ENCODE results near the gene SDR42E1.

SDR42E1 gene

DNA sequence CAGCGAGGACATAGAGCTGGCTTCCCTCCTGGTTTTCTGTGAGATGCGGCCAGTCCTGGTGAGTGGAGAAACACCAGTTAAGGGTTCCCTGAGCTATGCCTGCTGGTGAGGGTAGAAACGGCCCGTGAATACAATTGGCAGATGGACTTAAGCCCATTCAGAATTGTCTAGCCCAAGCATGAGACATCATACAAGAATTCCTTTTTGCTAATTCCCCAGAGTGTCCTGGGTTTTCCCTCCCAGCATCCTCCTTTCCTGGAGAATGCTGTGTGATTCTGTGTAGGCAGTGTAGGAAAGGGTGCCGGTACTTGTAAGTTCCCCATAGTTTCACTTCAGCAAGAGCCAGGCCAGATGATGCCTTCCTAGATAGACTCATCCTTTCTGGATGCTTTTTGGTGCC lies 65.1 kb downstream of the SDR42E1 start:
- Histone ChIP-seq H3K9me2 (replicated peaks; ENCODE audit: insufficient read depth, low read length) (no peaks in the 10 kb centered on the region), H3K9me3 (replicated peaks; ENCODE audit: insufficient read depth, low read length) (no peaks in the 10 kb centered on the region), H3K79me2 (ENCODE audit: low read length) (no peaks in the 10 kb centered on the region), H3K4me1 (ENCODE audit: low read length) (no peaks in the 10 kb centered on the region), H3K4me2 (ENCODE audit: low read depth, low read length) (no peak overlapping the region), H3K9ac (ENCODE audit: low read length) (no peak overlapping the region), H3F3A (ENCODE audit: insufficient read depth, low read length) (no peaks in the 10 kb centered on the region), H3K36me3 (replicated peaks; ENCODE audit: insufficient read depth, low read length) (no peaks in the 10 kb centered on the region), H4K20me1 (ENCODE audit: insufficient read depth, low read length) (no peaks in the 10 kb centered on the region), H3K4me3 (ENCODE audit: low read length) (no peak overlapping the region), H2AFZ (ENCODE audit: low read length) (no peak overlapping the region), H3K27me3 (replicated peaks; ENCODE audit: insufficient read depth, low read length) (no peaks in the 10 kb centered on the region), H3K27ac (ENCODE audit: low read length) (no peak overlapping the region)
- no peak for DNase-seq
- TF ChIP-seq, protein P1, sequence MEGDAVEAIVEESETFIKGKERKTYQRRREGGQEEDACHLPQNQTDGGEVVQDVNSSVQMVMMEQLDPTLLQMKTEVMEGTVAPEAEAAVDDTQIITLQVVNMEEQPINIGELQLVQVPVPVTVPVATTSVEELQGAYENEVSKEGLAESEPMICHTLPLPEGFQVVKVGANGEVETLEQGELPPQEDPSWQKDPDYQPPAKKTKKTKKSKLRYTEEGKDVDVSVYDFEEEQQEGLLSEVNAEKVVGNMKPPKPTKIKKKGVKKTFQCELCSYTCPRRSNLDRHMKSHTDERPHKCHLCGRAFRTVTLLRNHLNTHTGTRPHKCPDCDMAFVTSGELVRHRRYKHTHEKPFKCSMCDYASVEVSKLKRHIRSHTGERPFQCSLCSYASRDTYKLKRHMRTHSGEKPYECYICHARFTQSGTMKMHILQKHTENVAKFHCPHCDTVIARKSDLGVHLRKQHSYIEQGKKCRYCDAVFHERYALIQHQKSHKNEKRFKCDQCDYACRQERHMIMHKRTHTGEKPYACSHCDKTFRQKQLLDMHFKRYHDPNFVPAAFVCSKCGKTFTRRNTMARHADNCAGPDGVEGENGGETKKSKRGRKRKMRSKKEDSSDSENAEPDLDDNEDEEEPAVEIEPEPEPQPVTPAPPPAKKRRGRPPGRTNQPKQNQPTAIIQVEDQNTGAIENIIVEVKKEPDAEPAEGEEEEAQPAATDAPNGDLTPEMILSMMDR (IDR thresholded peaks at IDR 0.05; ENCODE audit: low read length): no peak
- TF ChIP-seq EZH2phosphoT487 (IDR thresholded peaks at IDR 0.05; ENCODE audit: low read length) (no peak), EZH2 (optimal IDR thresholded peaks at IDR 0.05; ENCODE audit: low read depth, low read length) (no peak)

DNA sequence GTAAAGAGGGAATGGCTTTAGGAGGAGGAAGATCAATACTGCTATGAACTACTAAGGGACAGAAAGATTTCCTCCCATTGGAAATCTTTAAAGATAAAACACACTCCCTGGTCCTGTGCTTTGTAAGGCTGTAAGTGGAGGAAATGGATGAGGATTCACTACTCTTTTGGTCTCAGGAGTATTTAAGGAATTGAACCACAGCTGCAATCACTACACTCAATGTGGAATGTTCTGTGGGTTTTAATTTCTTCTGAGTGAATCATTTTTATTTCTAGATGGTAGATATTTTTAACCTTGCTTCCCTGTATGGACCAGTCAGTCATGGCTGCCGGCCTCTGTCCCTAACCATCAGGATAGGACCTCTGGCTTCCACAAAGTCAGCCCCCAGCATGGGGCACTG lies 65.6 kb downstream of the SDR42E1 start:
- Histone ChIP-seq H3F3A (ENCODE audit: insufficient read depth, low read length) (no peaks in the 10 kb centered on the region), H3K27me3 (replicated peaks; ENCODE audit: insufficient read depth, low read length) (no peaks in the 10 kb centered on the region), H3K9me3 (replicated peaks; ENCODE audit: insufficient read depth, low read length) (no peaks in the 10 kb centered on the region), H3K4me3 (ENCODE audit: low read length) (no peak overlapping the region), H3K79me2 (ENCODE audit: low read length) (no peaks in the 10 kb centered on the region), H3K36me3 (replicated peaks; ENCODE audit: insufficient read depth, low read length) (no peaks in the 10 kb centered on the region), H3K9me2 (replicated peaks; ENCODE audit: insufficient read depth, low read length) (no peaks in the 10 kb centered on the region), H4K20me1 (ENCODE audit: insufficient read depth, low read length) (no peaks in the 10 kb centered on the region), H2AFZ (ENCODE audit: low read length) (no peak overlapping the region), H3K4me2 (ENCODE audit: low read depth, low read length) (no peak overlapping the region), H3K9ac (ENCODE audit: low read length) (no peak overlapping the region), H3K27ac (ENCODE audit: low read length) (no peak overlapping the region), H3K4me1 (ENCODE audit: low read length) (no peaks in the 10 kb centered on the region)
- no peak for DNase-seq
- TF ChIP-seq EZH2 (optimal IDR thresholded peaks at IDR 0.05; ENCODE audit: low read depth, low read length) (no peak), EZH2phosphoT487 (IDR thresholded peaks at IDR 0.05; ENCODE audit: low read length) (no peak)
- TF ChIP-seq, protein P1 (IDR thresholded peaks at IDR 0.05; ENCODE audit: low read length): no peak

DNA sequence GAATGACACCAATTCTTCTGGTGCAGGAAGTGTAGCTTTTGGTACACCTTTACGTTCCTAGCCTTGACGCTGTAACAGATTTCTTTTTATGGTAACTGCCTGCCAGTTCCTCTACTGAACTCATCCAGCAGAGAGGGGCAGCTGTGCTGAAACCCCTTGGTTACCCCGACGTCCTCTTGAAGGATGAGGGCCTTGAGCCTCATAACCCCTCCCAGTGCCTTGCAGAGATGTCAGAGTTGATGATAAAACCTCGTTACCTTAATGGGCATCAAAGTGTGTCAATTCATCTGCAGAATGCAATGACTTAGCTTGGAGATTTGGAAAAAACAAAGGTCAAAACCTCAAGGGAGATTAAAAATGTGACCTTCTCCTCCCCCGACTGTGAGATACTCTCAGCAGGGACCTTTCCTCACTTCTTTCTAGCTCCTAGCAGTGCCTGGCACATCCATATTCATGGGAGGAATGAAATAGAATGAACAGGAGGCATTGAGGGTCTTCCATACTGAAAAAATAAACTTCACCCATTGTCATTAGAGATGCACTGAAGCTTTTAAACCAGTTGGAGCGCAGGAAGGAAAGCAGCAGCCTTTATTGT lies 69.2 kb downstream of the SDR42E1 start:
- no peaks in the 10 kb centered on the region for H3K9me3 ChIP-seq (replicated peaks; ENCODE audit: insufficient read depth, low read length)
- no peak for DNase-seq
- H3K4me3 ChIP-seq (ENCODE audit: low read length): no peak overlapping the region
- H3F3A ChIP-seq (ENCODE audit: insufficient read depth, low read length): no peaks in the 10 kb centered on the region
- H3K9me2 ChIP-seq (replicated peaks; ENCODE audit: insufficient read depth, low read length): no peaks in the 10 kb centered on the region
- no peak overlapping the region for H2AFZ ChIP-seq (ENCODE audit: low read length)
- H3K79me2 ChIP-seq (ENCODE audit: low read length): no peaks in the 10 kb centered on the region
- H3K36me3 ChIP-seq (replicated peaks; ENCODE audit: insufficient read depth, low read length): no peaks in the 10 kb centered on the region
- no peaks in the 10 kb centered on the region for H3K4me1 ChIP-seq (ENCODE audit: low read length)
- no peaks in the 10 kb centered on the region for H4K20me1 ChIP-seq (ENCODE audit: insufficient read depth, low read length)
- TF ChIP-seq, protein P1 (IDR thresholded peaks at IDR 0.05; ENCODE audit: low read length): no peak
- no peak for TF ChIP-seq EZH2phosphoT487 (IDR thresholded peaks at IDR 0.05; ENCODE audit: low read length)
- no peaks in the 10 kb centered on the region for H3K27me3 ChIP-seq (replicated peaks; ENCODE audit: insufficient read depth, low read length)
- H3K4me2 ChIP-seq (ENCODE audit: low read depth, low read length): no peak overlapping the region
- no peak overlapping the region for H3K9ac ChIP-seq (ENCODE audit: low read length)
- no peak overlapping the region for H3K27ac ChIP-seq (ENCODE audit: low read length)
